Hypothalamus (tissue), 51 donors: ENCODE data around the gene ATG10.
"Not testable (repeated sequence)": the region's sequence is repeated elsewhere in the genome, so short reads cannot be mapped to it uniquely, and the experiment has no call there.

Source experiments
- DNase-seq, 51 donors: peaks; one replicate each; lab custom pipeline; 2025; lab: John Stamatoyannopoulos, UW

Gene ATG10

GRCh38 chr5:81971712-81972491 is at the start of gene ATG10:
TSS of gene ATG10 (plus strand) at chr5:81972023. CDS start at chr5:81987571, 15,548 bp downstream.
- DNase-seq, result peak; percentile 72 to 97 (median 90)

- DNase-seq, result no peak
These were observed 49.0 kb upstream of the ATG10 start for GRCh38 chr5:81922854-81923279.

- DNase-seq, result peak in 18 of 51 donors; percentile 1 to 48 (median 8)
These were observed 47.4 kb upstream of the ATG10 start for GRCh38 chr5:81924442-81924841.

- DNase-seq, result no peak
These were observed 46.8 kb upstream of the ATG10 start for GRCh38 chr5:81925009-81925408.

- DNase-seq, result peak in 1 of 51 donors; percentile 1
These were observed 45.8 kb upstream of the ATG10 start for GRCh38 chr5:81925981-81926380.

GRCh38 chr5:81936066-81936465 is 35.8 kb upstream of the ATG10 start:
- DNase-seq, result no peak

- no peak for DNase-seq
These were observed 35.1 kb upstream of the ATG10 start for GRCh38 chr5:81936750-81937149.

- DNase-seq, result no peak
These were observed 29.1 kb upstream of the ATG10 start for GRCh38 chr5:81942746-81943145.

GRCh38 chr5:81948349-81948748 is 23.5 kb upstream of the ATG10 start:
- no peak for DNase-seq

GRCh38 chr5:81949462-81949861 is 22.4 kb upstream of the ATG10 start:
- no peak for DNase-seq

- DNase-seq, result no peak
These were observed 20.8 kb upstream of the ATG10 start for GRCh38 chr5:81950996-81951395.

GRCh38 chr5:81954796-81955195 is 17.0 kb upstream of the ATG10 start:
- DNase-seq, result not testable (repeated sequence)

- not testable (repeated sequence) for DNase-seq
These were observed 13.7 kb upstream of the ATG10 start for GRCh38 chr5:81958129-81958528.

- DNase-seq, result no peak
These were observed 10.0 kb upstream of the ATG10 start for GRCh38 chr5:81961651-81962440.

GRCh38 chr5:81963544-81963943 is 8.3 kb upstream of the ATG10 start:
- DNase-seq, result no peak

GRCh38 chr5:81965524-81965923 is 6.3 kb upstream of the ATG10 start:
- no peak for DNase-seq

- DNase-seq, result no peak
These were observed 2.6 kb upstream of the ATG10 start for GRCh38 chr5:81969226-81969625.

GRCh38 chr5:81969912-81970311 is 1.9 kb upstream of the ATG10 start:
- DNase-seq, result no peak

- DNase-seq, result peak in 3 of 51 donors; percentile 2 to 66 (median 39)
These were observed 612 bp upstream of the ATG10 start for GRCh38 chr5:81971111-81971711.

- no peak for DNase-seq
These were observed 615 bp downstream of the ATG10 start for GRCh38 chr5:81972492-81972783.

GRCh38 chr5:81980160-81980559 is 8.3 kb downstream of the ATG10 start:
- no peak for DNase-seq
